HepG2 (cell line): Measurements from ENCODE around the gene UPK1A. TPM values are rescaled to one million over a fixed set of nuclear protein-coding genes. Genes with fewer than 3 reads are reported as not detected.
A peak's percentile ranks its signal among the peaks of the same experiment; 100 is the strongest.

Source experiments
- ATF1 ChIP-seq: IDR thresholded peaks from 2 replicates; pipeline ENCODE4 v1.6.1; 2016; ENCODE audit warnings: mild to moderate bottlenecking, control low read depth
- GATAD1 ChIP-seq: IDR thresholded peaks from 2 replicates; pipeline ENCODE4 v1.6.1; 2016; ENCODE audit warnings: missing genetic modification reagents, missing compliant biosample characterization
- GZF1 ChIP-seq: sonication (generic); formaldehyde crosslinking; IDR thresholded peaks from 2 replicates; pipeline ENCODE4 v1.5.1; 2020; ENCODE audit warnings: mild to moderate bottlenecking, missing genetic modification reagents
- HES4 ChIP-seq: sonication (generic); formaldehyde crosslinking; IDR thresholded peaks from 2 replicates; pipeline ENCODE4 v1.9.0; 2021; ENCODE audit warnings: mild to moderate bottlenecking, missing genetic modification reagents, borderline replicate concordance
- KAT8 ChIP-seq: IDR thresholded peaks from 2 replicates; pipeline ENCODE4 v1.6.1; 2016; ENCODE audit warnings: missing genetic modification reagents, missing compliant biosample characterization
- KDM5B ChIP-seq: sonication (generic); formaldehyde crosslinking; IDR thresholded peaks from 2 replicates; pipeline ENCODE4 v1.4.0; 2020; ENCODE audit warnings: missing genetic modification reagents, mild to moderate bottlenecking, borderline replicate concordance
- SP140L ChIP-seq: sonication (generic); formaldehyde crosslinking; IDR thresholded peaks from 2 replicates; pipeline ENCODE4 v1.4.0; 2020; ENCODE audit warnings: missing genetic modification reagents, borderline replicate concordance
- SSRP1 ChIP-seq: IDR thresholded peaks from 2 replicates; pipeline ENCODE4 v1.6.1; 2016; ENCODE audit warnings: control low read depth
- ZNF563 ChIP-seq: sonication (generic); formaldehyde crosslinking; IDR thresholded peaks from 2 replicates; pipeline ENCODE4 v1.8.0; 2022; ENCODE audit warnings: mild to moderate bottlenecking, moderate library complexity, missing genetic modification reagents
- ZNF570 ChIP-seq: sonication (generic); formaldehyde crosslinking; IDR thresholded peaks from 2 replicates; pipeline ENCODE4 v1.4.0; 2020; ENCODE audit warnings: mild to moderate bottlenecking, missing genetic modification reagents, borderline replicate concordance
- polyA plus RNA-seq, 8 experiments: library from polyadenylated mRNA; depleted of rRNA in 3 of 8; stranded (reverse) in 7 of 8; unstranded in 1 of 8; fragments of >200 nt; fragmentation: Illumina TruSeq in 4 of 8; extraction: Trizol in 4 of 8; gene quantifications; 2 replicates each; pipeline versions ENCODE4 v1.2.1 to v1.2.3, GENCODE V29; 2011 to 2016; ENCODE audit warnings: low read depth in 4 of 8, missing spikeins in 1 of 8, mixed read lengths in 1 of 8; ENCODE audit not compliant: insufficient read depth in 1 of 8
- total RNA-seq, 5 experiments: library from RNA; depleted of rRNA; stranded (reverse); fragments of >200 nt; fragmentation: Illumina TruSeq; extraction: Trizol; gene quantifications; 2 replicates each; pipeline ENCODE4 v1.2.3, GENCODE V29; 2016; ENCODE audit warnings: low read depth in 1 of 5
- TF ChIP-seq, protein P1 (sequence below): sonication (generic); formaldehyde crosslinking; IDR thresholded peaks from 2 replicates; pipeline ENCODE4 v1.4.0; 2020; ENCODE audit warnings: missing genetic modification reagents
- TF ChIP-seq, protein P2 (sequence below): sonication (generic); formaldehyde crosslinking; IDR thresholded peaks from 2 replicates; pipeline ENCODE4 v1.8.1; 2023; ENCODE audit warnings: missing genetic modification reagents, inconsistent platforms, borderline replicate concordance
- TF ChIP-seq, protein P3 (sequence below): sonication (generic); formaldehyde crosslinking; IDR thresholded peaks from 2 replicates; pipeline ENCODE4 v1.5.0; 2020; ENCODE audit warnings: missing genetic modification reagents
- TF ChIP-seq, protein P4 (sequence below): sonication (generic); formaldehyde crosslinking; IDR thresholded peaks from 2 replicates; pipeline ENCODE4 v1.8.1; 2023; ENCODE audit warnings: mild to moderate bottlenecking, missing genetic modification reagents
- TF ChIP-seq, protein P5 (sequence below), 2 experiments: sonication (generic) in 1 of 2; formaldehyde crosslinking in 1 of 2; IDR thresholded peaks; 2 replicates each; pipeline versions ENCODE4 v1.4.0 to v1.6.1; 2016 to 2020; ENCODE audit warnings: borderline replicate concordance in 1 of 2, low read depth in 1 of 2, mild to moderate bottlenecking in 1 of 2, missing genetic modification reagents in 1 of 2
- TF ChIP-seq, protein P6 (sequence below): sonication (generic); formaldehyde crosslinking; IDR thresholded peaks from 2 replicates; pipeline ENCODE4 v1.9.0; 2021; ENCODE audit warnings: missing genetic modification reagents, mild to moderate bottlenecking, borderline replicate concordance

Gene UPK1A
- total and polyA plus RNA-seq, 2 of the 13 experiments (the other 11 are each of a cell fraction or from before 2014, with no cell fraction given): 2.9 TPM; not detected in 1

DNA sequence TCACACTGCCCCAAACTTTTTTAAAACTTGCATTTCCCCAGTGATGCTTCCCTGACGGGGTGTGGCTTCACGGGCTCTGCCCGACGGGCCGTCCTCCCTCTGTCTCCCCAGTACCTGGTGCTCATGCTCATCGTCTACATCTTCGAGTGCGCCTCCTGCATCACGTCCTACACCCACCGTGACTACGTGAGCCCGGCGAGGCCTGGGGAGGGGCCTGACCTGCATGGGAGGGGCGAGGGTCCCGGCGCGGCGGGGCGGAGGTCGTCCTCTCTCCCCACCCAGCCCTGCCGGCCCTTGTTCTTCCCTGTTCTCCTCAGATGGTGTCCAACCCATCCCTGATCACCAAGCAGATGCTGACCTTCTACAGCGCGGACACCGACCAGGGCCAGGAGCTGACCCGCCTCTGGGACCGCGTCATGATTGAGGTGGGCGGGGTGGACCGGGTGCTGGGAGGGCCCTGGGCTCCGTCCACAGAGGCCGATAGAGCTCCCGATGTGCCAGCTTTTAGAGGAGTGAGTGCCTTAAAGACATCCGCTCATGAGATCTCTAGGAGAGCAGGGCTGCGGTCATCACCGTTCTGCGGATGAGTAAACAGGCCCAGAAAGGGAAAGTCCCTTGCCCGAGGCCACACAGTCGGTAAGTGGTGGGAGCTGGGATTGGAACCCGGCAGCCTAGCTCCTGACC, 6.9 kb downstream of the UPK1A start (continued):
- no peak for TF ChIP-seq GZF1 (CRISPR knock-in tag)
- TF ChIP-seq KDM5B: peak; percentile 16; the same call in 1 of the 2 replicates
- TF ChIP-seq GATAD1 (CRISPR knock-in tag): no peak
- TF ChIP-seq, protein P1, sequence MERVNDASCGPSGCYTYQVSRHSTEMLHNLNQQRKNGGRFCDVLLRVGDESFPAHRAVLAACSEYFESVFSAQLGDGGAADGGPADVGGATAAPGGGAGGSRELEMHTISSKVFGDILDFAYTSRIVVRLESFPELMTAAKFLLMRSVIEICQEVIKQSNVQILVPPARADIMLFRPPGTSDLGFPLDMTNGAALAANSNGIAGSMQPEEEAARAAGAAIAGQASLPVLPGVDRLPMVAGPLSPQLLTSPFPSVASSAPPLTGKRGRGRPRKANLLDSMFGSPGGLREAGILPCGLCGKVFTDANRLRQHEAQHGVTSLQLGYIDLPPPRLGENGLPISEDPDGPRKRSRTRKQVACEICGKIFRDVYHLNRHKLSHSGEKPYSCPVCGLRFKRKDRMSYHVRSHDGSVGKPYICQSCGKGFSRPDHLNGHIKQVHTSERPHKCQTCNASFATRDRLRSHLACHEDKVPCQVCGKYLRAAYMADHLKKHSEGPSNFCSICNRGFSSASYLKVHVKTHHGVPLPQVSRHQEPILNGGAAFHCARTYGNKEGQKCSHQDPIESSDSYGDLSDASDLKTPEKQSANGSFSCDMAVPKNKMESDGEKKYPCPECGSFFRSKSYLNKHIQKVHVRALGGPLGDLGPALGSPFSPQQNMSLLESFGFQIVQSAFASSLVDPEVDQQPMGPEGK: peak; percentile 50
- no peak for TF ChIP-seq ZNF570 (CRISPR knock-in tag)
- TF ChIP-seq, protein P2, sequence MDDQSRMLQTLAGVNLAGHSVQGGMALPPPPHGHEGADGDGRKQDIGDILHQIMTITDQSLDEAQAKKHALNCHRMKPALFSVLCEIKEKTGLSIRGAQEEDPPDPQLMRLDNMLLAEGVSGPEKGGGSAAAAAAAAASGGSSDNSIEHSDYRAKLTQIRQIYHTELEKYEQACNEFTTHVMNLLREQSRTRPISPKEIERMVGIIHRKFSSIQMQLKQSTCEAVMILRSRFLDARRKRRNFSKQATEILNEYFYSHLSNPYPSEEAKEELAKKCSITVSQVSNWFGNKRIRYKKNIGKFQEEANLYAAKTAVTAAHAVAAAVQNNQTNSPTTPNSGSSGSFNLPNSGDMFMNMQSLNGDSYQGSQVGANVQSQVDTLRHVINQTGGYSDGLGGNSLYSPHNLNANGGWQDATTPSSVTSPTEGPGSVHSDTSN (CRISPR knock-in tag): no peak
- TF ChIP-seq HES4 (CRISPR knock-in tag): no peak
- TF ChIP-seq ZNF563 (CRISPR knock-in tag): no peak
- TF ChIP-seq, protein P3, sequence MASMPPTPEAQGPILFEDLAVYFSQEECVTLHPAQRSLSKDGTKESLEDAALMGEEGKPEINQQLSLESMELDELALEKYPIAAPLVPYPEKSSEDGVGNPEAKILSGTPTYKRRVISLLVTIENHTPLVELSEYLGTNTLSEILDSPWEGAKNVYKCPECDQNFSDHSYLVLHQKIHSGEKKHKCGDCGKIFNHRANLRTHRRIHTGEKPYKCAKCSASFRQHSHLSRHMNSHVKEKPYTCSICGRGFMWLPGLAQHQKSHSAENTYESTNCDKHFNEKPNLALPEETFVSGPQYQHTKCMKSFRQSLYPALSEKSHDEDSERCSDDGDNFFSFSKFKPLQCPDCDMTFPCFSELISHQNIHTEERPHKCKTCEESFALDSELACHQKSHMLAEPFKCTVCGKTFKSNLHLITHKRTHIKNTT (CRISPR knock-in tag): no peak
- TF ChIP-seq SSRP1 (CRISPR knock-in tag): no peak
- TF ChIP-seq, protein P4, sequence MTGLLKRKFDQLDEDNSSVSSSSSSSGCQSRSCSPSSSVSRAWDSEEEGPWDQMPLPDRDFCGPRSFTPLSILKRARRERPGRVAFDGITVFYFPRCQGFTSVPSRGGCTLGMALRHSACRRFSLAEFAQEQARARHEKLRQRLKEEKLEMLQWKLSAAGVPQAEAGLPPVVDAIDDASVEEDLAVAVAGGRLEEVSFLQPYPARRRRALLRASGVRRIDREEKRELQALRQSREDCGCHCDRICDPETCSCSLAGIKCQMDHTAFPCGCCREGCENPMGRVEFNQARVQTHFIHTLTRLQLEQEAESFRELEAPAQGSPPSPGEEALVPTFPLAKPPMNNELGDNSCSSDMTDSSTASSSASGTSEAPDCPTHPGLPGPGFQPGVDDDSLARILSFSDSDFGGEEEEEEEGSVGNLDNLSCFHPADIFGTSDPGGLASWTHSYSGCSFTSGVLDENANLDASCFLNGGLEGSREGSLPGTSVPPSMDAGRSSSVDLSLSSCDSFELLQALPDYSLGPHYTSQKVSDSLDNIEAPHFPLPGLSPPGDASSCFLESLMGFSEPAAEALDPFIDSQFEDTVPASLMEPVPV (CRISPR knock-in tag): no peak
- TF ChIP-seq KAT8 (CRISPR knock-in tag): no peak
- TF ChIP-seq ATF1: no peak
- no peak for TF ChIP-seq SP140L (CRISPR knock-in tag)
- TF ChIP-seq, protein P5, sequence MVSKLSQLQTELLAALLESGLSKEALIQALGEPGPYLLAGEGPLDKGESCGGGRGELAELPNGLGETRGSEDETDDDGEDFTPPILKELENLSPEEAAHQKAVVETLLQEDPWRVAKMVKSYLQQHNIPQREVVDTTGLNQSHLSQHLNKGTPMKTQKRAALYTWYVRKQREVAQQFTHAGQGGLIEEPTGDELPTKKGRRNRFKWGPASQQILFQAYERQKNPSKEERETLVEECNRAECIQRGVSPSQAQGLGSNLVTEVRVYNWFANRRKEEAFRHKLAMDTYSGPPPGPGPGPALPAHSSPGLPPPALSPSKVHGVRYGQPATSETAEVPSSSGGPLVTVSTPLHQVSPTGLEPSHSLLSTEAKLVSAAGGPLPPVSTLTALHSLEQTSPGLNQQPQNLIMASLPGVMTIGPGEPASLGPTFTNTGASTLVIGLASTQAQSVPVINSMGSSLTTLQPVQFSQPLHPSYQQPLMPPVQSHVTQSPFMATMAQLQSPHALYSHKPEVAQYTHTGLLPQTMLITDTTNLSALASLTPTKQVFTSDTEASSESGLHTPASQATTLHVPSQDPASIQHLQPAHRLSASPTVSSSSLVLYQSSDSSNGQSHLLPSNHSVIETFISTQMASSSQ (IDR thresholded peaks at IDR 0.05; ENCODE audit: low read depth): no peak
- TF ChIP-seq, protein P5 (CRISPR knock-in tag; IDR thresholded peaks at IDR 0.05; ENCODE audit: borderline replicate concordance): no peak
- TF ChIP-seq, protein P6, sequence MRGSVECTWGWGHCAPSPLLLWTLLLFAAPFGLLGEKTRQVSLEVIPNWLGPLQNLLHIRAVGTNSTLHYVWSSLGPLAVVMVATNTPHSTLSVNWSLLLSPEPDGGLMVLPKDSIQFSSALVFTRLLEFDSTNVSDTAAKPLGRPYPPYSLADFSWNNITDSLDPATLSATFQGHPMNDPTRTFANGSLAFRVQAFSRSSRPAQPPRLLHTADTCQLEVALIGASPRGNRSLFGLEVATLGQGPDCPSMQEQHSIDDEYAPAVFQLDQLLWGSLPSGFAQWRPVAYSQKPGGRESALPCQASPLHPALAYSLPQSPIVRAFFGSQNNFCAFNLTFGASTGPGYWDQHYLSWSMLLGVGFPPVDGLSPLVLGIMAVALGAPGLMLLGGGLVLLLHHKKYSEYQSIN (CRISPR knock-in tag): no peak
